Panc1 (cell line): Measurements from ENCODE around the gene GPD2.

ENCODE experiments used
- POLR2AphosphoS5 ChIP-seq: IDR thresholded peaks from 2 replicates; pipeline ENCODE4 v1.6.1; 2012; ENCODE audit warnings: mild to moderate bottlenecking, low read depth, low read length, moderate library complexity
- SIN3A ChIP-seq: IDR thresholded peaks from 2 replicates; pipeline ENCODE4 v1.6.1; 2012; ENCODE audit warnings: low read depth, mild to moderate bottlenecking, low read length, moderate library complexity, borderline replicate concordance; ENCODE audit not compliant: insufficient read depth
- TF ChIP-seq, protein P1 (sequence below): fragments of 450-650 bp; IDR thresholded peaks from 2 replicates; pipeline ENCODE4 v1.5.1; 2017; ENCODE audit warnings: mild to moderate bottlenecking
- TF ChIP-seq, protein P2 (sequence below), 2 experiments: IDR thresholded peaks; 2 replicates each; pipeline ENCODE4 v1.6.1; 2011 to 2012; ENCODE audit warnings: low read depth in 2 of 2, control low read depth in 1 of 2, low read length in 1 of 2, mild to moderate bottlenecking in 1 of 2, moderate library complexity in 1 of 2; ENCODE audit not compliant: insufficient read depth in 1 of 2

DNA sequence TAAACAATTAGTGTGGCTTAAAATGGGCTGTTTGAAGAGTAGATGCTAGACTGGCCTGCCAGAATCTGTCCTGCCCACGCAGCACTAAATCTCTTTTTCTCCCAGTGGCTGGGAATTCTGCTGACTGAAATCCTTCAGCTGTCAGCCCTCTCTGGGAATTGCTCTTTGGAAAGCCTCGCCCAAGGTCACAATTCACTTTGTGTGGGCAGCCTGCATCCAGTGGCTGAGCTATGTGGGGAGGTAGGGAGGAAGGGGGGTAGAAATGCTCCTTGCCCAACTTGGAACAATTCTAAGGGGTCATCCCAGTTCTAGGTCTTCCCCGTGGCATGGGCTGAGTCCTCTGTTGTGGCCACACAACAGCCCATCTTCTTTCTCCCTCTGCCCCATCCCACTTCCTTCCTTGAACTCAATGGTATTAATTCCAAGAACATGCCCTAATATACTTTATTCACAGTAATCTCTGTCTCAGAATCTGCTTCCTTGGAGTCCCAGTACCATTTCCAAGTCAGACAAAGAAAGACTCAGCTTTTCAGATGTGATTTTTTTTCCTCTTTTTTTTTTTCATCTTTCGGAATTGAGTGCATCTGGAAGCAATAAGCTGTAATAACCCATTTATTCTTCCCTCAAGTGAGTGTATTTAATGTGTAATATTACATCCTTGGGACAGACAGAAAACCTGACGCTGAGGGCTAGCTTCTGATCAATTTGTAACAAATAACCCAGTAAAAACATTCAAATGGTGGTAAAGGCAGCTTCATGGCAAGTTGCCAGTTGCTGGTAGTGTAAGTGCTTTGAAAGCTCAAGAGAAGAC, 189.4 kb downstream of the GPD2 start:
- TF ChIP-seq, protein P1, sequence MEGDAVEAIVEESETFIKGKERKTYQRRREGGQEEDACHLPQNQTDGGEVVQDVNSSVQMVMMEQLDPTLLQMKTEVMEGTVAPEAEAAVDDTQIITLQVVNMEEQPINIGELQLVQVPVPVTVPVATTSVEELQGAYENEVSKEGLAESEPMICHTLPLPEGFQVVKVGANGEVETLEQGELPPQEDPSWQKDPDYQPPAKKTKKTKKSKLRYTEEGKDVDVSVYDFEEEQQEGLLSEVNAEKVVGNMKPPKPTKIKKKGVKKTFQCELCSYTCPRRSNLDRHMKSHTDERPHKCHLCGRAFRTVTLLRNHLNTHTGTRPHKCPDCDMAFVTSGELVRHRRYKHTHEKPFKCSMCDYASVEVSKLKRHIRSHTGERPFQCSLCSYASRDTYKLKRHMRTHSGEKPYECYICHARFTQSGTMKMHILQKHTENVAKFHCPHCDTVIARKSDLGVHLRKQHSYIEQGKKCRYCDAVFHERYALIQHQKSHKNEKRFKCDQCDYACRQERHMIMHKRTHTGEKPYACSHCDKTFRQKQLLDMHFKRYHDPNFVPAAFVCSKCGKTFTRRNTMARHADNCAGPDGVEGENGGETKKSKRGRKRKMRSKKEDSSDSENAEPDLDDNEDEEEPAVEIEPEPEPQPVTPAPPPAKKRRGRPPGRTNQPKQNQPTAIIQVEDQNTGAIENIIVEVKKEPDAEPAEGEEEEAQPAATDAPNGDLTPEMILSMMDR, result no peak
- TF ChIP-seq POLR2AphosphoS5 (no peak), SIN3A (no peak)
- TF ChIP-seq, protein P2, sequence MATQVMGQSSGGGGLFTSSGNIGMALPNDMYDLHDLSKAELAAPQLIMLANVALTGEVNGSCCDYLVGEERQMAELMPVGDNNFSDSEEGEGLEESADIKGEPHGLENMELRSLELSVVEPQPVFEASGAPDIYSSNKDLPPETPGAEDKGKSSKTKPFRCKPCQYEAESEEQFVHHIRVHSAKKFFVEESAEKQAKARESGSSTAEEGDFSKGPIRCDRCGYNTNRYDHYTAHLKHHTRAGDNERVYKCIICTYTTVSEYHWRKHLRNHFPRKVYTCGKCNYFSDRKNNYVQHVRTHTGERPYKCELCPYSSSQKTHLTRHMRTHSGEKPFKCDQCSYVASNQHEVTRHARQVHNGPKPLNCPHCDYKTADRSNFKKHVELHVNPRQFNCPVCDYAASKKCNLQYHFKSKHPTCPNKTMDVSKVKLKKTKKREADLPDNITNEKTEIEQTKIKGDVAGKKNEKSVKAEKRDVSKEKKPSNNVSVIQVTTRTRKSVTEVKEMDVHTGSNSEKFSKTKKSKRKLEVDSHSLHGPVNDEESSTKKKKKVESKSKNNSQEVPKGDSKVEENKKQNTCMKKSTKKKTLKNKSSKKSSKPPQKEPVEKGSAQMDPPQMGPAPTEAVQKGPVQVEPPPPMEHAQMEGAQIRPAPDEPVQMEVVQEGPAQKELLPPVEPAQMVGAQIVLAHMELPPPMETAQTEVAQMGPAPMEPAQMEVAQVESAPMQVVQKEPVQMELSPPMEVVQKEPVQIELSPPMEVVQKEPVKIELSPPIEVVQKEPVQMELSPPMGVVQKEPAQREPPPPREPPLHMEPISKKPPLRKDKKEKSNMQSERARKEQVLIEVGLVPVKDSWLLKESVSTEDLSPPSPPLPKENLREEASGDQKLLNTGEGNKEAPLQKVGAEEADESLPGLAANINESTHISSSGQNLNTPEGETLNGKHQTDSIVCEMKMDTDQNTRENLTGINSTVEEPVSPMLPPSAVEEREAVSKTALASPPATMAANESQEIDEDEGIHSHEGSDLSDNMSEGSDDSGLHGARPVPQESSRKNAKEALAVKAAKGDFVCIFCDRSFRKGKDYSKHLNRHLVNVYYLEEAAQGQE (IDR thresholded peaks at IDR 0.05; ENCODE audit: insufficient read depth in 1 of 2, low read depth in 2 of 2, low read length in 1 of 2), result no peak
